Measurements from ENCODE around the gene PTPN6.

DNA sequence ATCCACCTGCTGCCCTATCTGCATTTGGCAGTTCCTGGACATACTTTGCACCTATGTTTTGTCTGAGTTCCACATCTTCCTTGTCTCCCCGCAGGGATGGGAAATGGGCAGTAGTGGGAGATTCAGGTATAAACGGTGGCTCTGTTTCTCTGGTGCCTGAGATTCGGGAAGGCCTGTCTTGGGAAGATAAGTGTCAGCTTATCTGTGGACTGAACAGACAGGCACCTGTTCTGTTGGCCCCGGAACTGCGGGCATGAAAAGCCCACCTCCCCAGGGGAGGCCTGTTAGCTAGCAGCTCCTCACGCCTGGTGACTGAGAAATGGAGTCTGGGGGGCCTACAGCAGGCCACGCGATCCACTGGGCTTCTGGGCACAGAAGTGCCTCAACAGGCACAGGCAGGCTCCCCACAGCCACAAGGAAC, 13.5 kb downstream of the PTPN6 start:
- TF ChIP-seq, protein P1, sequence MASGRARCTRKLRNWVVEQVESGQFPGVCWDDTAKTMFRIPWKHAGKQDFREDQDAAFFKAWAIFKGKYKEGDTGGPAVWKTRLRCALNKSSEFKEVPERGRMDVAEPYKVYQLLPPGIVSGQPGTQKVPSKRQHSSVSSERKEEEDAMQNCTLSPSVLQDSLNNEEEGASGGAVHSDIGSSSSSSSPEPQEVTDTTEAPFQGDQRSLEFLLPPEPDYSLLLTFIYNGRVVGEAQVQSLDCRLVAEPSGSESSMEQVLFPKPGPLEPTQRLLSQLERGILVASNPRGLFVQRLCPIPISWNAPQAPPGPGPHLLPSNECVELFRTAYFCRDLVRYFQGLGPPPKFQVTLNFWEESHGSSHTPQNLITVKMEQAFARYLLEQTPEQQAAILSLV (tag; IDR thresholded peaks at IDR 0.05): no peak
- TF ChIP-seq MXI1 (IDR thresholded peaks at IDR 0.05; ENCODE audit: low read depth, low read length) (no peak), ZNF124 (CRISPR knock-in tag; IDR thresholded peaks at IDR 0.05) (no peak), CBX2 (IDR thresholded peaks at IDR 0.05; ENCODE audit: insufficient read depth, low read length, poor library complexity, severe bottlenecking) (no peak), POLR2AphosphoS5 (IDR thresholded peaks at IDR 0.05; ENCODE audit: control insufficient read depth, insufficient read depth, low read depth, low read length) (peak; percentile 62), FOXA1 (IDR thresholded peaks at IDR 0.05; ENCODE audit: borderline replicate concordance) (no peak), ERF (CRISPR knock-in tag; IDR thresholded peaks at IDR 0.05) (no peak), DDX20 (tag; IDR thresholded peaks at IDR 0.05; ENCODE audit: low read depth) (no peak), POLR3A (IDR thresholded peaks at IDR 0.05; ENCODE audit: borderline replicate concordance, extremely low read depth, insufficient read depth, insufficient read length) (no peak), RCOR1 (IDR thresholded peaks at IDR 0.05; ENCODE audit: borderline replicate concordance in 1 of 2, low read depth in 2 of 2, low read length in 2 of 2) (peak in 1 of 2 experiments; percentile 66; a peak in 2 of 4 replicates), ZFX (CRISPR knock-in tag; IDR thresholded peaks at IDR 0.05) (no peak), MAFG (tag; conservative IDR thresholded peaks at IDR 0.05) (no peak), EZH2 (IDR thresholded peaks at IDR 0.05; ENCODE audit: borderline replicate concordance, low read depth, low read length) (no peak)
- TF ChIP-seq, protein P2, sequence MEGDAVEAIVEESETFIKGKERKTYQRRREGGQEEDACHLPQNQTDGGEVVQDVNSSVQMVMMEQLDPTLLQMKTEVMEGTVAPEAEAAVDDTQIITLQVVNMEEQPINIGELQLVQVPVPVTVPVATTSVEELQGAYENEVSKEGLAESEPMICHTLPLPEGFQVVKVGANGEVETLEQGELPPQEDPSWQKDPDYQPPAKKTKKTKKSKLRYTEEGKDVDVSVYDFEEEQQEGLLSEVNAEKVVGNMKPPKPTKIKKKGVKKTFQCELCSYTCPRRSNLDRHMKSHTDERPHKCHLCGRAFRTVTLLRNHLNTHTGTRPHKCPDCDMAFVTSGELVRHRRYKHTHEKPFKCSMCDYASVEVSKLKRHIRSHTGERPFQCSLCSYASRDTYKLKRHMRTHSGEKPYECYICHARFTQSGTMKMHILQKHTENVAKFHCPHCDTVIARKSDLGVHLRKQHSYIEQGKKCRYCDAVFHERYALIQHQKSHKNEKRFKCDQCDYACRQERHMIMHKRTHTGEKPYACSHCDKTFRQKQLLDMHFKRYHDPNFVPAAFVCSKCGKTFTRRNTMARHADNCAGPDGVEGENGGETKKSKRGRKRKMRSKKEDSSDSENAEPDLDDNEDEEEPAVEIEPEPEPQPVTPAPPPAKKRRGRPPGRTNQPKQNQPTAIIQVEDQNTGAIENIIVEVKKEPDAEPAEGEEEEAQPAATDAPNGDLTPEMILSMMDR (IDR thresholded peaks at IDR 0.05 in 2 of 3, conservative IDR thresholded peaks at IDR 0.05 in 1 of 3; ENCODE audit: insufficient read depth in 2 of 3, low read depth in 1 of 3, low read length in 3 of 3): no peak

All from K562 (cell line).